Astrocyte (in vitro differentiated cells and primary cell): ENCODE results near the gene RPGR. TPM values are rescaled to one million over a fixed set of nuclear protein-coding genes. Genes with fewer than 3 reads are reported as not detected.

Source experiments
- DNase-seq: peaks from one replicate; pipeline ENCODE4 v3.0.0-alpha.2; 2010; ENCODE audit warnings: low read depth
- FAIRE-seq: peaks from 2 replicates; lab custom pipeline; 2011; peaks lifted over from hg19 to GRCh38; lab: Jason Lieb, UNC
- H2AFZ ChIP-seq: 2 replicates; pipeline ENCODE4 v1.6.0; 2012; ENCODE audit warnings: low read depth, low read length, inconsistent platforms
- H3K27ac ChIP-seq: 2 replicates; pipeline ENCODE4 v1.5.1; 2011; ENCODE audit warnings: low read depth, low read length, inconsistent platforms
- H3K27me3 ChIP-seq: 2 replicates; pipeline ENCODE4 v1.6.0; 2011; ENCODE audit warnings: low read length, inconsistent platforms; ENCODE audit not compliant: insufficient read depth
- H3K36me3 ChIP-seq: 2 replicates; pipeline ENCODE4 v1.5.1; 2011; ENCODE audit warnings: low read length, inconsistent platforms; ENCODE audit not compliant: insufficient read depth
- H3K4me1 ChIP-seq: 2 replicates; pipeline ENCODE4 v1.5.1; 2011; ENCODE audit warnings: low read length, inconsistent platforms; ENCODE audit not compliant: insufficient read depth
- H3K4me2 ChIP-seq: 2 replicates; pipeline ENCODE4 v1.6.0; 2012; ENCODE audit warnings: low read length, inconsistent platforms
- H3K4me3 ChIP-seq: 2 replicates; pipeline ENCODE4 v1.5.1; 2011; ENCODE audit warnings: low read depth, mild to moderate bottlenecking, low read length, inconsistent platforms; ENCODE audit not compliant: insufficient read depth
- H3K79me2 ChIP-seq: 2 replicates; pipeline ENCODE4 v1.6.0; 2012; ENCODE audit warnings: mild to moderate bottlenecking, low read length, inconsistent platforms; ENCODE audit not compliant: insufficient read depth
- H3K9ac ChIP-seq: 2 replicates; pipeline ENCODE4 v1.6.0; 2012; ENCODE audit warnings: mild to moderate bottlenecking, low read length, inconsistent platforms
- H3K9me3 ChIP-seq: 2 replicates; pipeline ENCODE4 v1.5.1; 2012; ENCODE audit warnings: low read depth, mild to moderate bottlenecking, low read length, inconsistent platforms; ENCODE audit not compliant: insufficient read depth
- H4K20me1 ChIP-seq: 2 replicates; pipeline ENCODE4 v1.6.0; 2012; ENCODE audit warnings: low read length, inconsistent platforms; ENCODE audit not compliant: insufficient read depth
- H3K27ac Mint-ChIP-seq: one replicate; pipeline ENCODE4 v1.8.0; 2021; ENCODE audit warnings: mild to moderate bottlenecking, mixed read lengths; ENCODE audit not compliant: unreplicated experiment
- H3K27me3 Mint-ChIP-seq: one replicate; pipeline ENCODE4 v1.8.0; 2021; ENCODE audit warnings: low read depth, mixed read lengths; ENCODE audit not compliant: unreplicated experiment
- H3K36me3 Mint-ChIP-seq: one replicate; pipeline ENCODE4 v1.8.0; 2021; ENCODE audit warnings: low read depth, mixed read lengths; ENCODE audit not compliant: unreplicated experiment
- H3K4me1 Mint-ChIP-seq: one replicate; pipeline ENCODE4 v1.8.0; 2021; ENCODE audit warnings: low read depth, mixed read lengths; ENCODE audit not compliant: unreplicated experiment
- H3K4me3 Mint-ChIP-seq: one replicate; pipeline ENCODE4 v1.8.0; 2021; ENCODE audit warnings: mild to moderate bottlenecking, moderate library complexity, mixed read lengths; ENCODE audit not compliant: unreplicated experiment
- H3K9me3 Mint-ChIP-seq: one replicate; pipeline ENCODE4 v1.8.0; 2021; ENCODE audit warnings: mild to moderate bottlenecking, mixed read lengths; ENCODE audit not compliant: unreplicated experiment
- EZH2 ChIP-seq: IDR thresholded peaks from 2 replicates; pipeline ENCODE4 v1.6.1; 2012; ENCODE audit warnings: mild to moderate bottlenecking, low read length, inconsistent platforms; ENCODE audit not compliant: insufficient read depth
- total RNA-seq: library from RNA; stranded (reverse); gene quantifications from 2 replicates; pipeline ENCODE4 v1.2.1, GENCODE V29; 2021
- TF ChIP-seq, protein P1 (sequence below): IDR thresholded peaks from 2 replicates; pipeline ENCODE4 v1.5.1; 2011; ENCODE audit warnings: low read depth, mild to moderate bottlenecking, inconsistent platforms, low read length, moderate library complexity; ENCODE audit not compliant: insufficient read depth

Gene RPGR
- total RNA-seq, 1 donor from 2014 or later = 6.3 TPM

DNA sequence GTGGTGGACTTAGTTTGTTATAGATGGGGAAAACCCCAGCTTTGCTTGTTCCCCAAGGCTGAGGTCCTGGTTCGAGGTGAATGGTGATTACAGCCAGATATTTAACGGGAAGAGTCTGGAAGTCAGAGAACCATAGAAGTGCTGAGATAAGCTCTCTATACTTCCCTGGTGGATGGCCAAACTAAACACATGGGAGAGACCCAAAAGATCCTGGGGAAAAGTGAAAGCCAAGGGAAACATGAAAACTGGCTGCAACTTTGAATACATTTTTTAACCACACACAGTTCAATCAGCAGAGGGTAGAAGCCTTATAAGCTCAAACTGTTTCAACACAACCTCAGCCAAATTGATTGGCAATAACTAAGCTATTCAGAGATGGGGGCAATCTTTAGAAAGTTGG lies 77.3 kb downstream of the RPGR start:
- Histone ChIP-seq H3K9me3 (no peaks in the 10 kb centered on the region), H2AFZ (no peak overlapping the region), H3K36me3 (no peaks in the 10 kb centered on the region), H3K4me1 (no peaks in the 10 kb centered on the region), H3K4me3 (no peak overlapping the region), H4K20me1 (no peaks in the 10 kb centered on the region), H3K27ac (no peak overlapping the region), H3K79me2 (no peaks in the 10 kb centered on the region), H3K4me2 (no peak overlapping the region), H3K9ac (no peak overlapping the region), H3K27me3 (no peaks in the 10 kb centered on the region)
- FAIRE-seq (peak; percentile 58), DNase-seq (peak; percentile 47)
- no peaks in the 10 kb centered on the region for H3K4me1 Mint-ChIP-seq
- no peaks in the 10 kb centered on the region for H3K36me3 Mint-ChIP-seq
- no peak overlapping the region for H3K4me3 Mint-ChIP-seq
- no peak for TF ChIP-seq EZH2
- TF ChIP-seq, protein P1, sequence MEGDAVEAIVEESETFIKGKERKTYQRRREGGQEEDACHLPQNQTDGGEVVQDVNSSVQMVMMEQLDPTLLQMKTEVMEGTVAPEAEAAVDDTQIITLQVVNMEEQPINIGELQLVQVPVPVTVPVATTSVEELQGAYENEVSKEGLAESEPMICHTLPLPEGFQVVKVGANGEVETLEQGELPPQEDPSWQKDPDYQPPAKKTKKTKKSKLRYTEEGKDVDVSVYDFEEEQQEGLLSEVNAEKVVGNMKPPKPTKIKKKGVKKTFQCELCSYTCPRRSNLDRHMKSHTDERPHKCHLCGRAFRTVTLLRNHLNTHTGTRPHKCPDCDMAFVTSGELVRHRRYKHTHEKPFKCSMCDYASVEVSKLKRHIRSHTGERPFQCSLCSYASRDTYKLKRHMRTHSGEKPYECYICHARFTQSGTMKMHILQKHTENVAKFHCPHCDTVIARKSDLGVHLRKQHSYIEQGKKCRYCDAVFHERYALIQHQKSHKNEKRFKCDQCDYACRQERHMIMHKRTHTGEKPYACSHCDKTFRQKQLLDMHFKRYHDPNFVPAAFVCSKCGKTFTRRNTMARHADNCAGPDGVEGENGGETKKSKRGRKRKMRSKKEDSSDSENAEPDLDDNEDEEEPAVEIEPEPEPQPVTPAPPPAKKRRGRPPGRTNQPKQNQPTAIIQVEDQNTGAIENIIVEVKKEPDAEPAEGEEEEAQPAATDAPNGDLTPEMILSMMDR = no peak
- no peaks in the 10 kb centered on the region for H3K27me3 Mint-ChIP-seq
- H3K9me3 Mint-ChIP-seq = no peaks in the 10 kb centered on the region
- no peak overlapping the region for H3K27ac Mint-ChIP-seq

DNA sequence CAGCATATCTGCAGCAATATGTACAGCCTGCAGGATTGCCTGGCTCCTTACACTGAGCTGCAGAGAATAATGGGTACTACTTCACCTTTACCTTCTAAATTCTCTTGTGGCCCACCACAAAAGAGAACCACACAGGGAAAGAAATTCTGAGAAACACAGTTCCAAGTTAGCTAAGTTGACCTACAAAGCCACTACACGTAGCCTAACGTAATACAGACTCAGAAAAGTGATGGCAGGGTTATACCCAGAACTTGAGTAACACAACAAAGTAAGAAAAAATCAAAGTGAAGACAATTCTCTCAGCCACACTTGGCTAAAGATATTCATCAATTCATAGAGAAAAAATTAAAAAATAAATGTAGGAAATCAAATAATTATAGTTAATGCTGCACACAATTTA lies 80.3 kb downstream of the RPGR start:
- Histone ChIP-seq H4K20me1 (no peaks in the 10 kb centered on the region), H3K9me3 (no peaks in the 10 kb centered on the region), H3K79me2 (no peaks in the 10 kb centered on the region), H3K27ac (no peak overlapping the region), H3K9ac (no peak overlapping the region), H3K4me3 (no peak overlapping the region), H3K36me3 (no peaks in the 10 kb centered on the region), H3K4me2 (no peak overlapping the region), H3K4me1 (no peaks in the 10 kb centered on the region), H2AFZ (no peak overlapping the region), H3K27me3 (no peaks in the 10 kb centered on the region)
- Mint-ChIP-seq H3K36me3 (no peaks in the 10 kb centered on the region), H3K9me3 (no peaks in the 10 kb centered on the region), H3K4me1 (no peaks in the 10 kb centered on the region), H3K4me3 (no peak overlapping the region), H3K27me3 (no peaks in the 10 kb centered on the region), H3K27ac (no peak overlapping the region)
- no peak for FAIRE-seq
- no peak for DNase-seq
- no peak for TF ChIP-seq EZH2
- TF ChIP-seq, protein P1 = no peak

DNA sequence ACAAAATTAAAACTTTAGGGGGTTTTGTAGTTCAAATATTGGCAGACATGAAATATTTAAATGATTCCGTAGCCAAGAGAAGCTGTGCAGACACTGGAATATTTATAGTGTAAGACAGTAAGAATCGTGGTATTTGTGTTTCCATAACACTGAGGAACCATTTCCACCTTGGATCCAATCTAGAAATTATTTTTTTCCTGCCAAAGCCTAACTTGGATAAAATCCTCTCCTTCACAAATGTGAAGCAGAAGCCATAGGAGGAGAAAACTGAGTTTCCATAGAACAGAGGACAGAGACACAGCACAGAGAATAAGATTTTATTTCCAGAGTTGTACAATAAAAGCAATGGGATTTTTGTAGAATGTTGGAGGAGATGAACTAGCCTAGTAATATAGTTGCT lies 86.8 kb downstream of the RPGR start:
- no peak overlapping the region for H3K27ac ChIP-seq
- no peaks in the 10 kb centered on the region for H3K27me3 ChIP-seq
- H2AFZ ChIP-seq = no peak overlapping the region
- H3K9me3 Mint-ChIP-seq = peaks cover 3% of the 10 kb centered on the region
- no peaks in the 10 kb centered on the region for H3K36me3 ChIP-seq
- no peak overlapping the region for H3K9ac ChIP-seq
- H3K4me1 Mint-ChIP-seq = no peaks in the 10 kb centered on the region
- no peaks in the 10 kb centered on the region for H3K36me3 Mint-ChIP-seq
- no peaks in the 10 kb centered on the region for H3K4me1 ChIP-seq
- FAIRE-seq = no peak
- DNase-seq = no peak
- H3K27me3 Mint-ChIP-seq = no peaks in the 10 kb centered on the region
- no peaks in the 10 kb centered on the region for H4K20me1 ChIP-seq
- no peak overlapping the region for H3K4me2 ChIP-seq
- no peak overlapping the region for H3K4me3 ChIP-seq
- no peaks in the 10 kb centered on the region for H3K79me2 ChIP-seq
- TF ChIP-seq EZH2 = no peak
- TF ChIP-seq, protein P1 = no peak
- H3K27ac Mint-ChIP-seq = no peak overlapping the region
- no peaks in the 10 kb centered on the region for H3K9me3 ChIP-seq
- H3K4me3 Mint-ChIP-seq = no peak overlapping the region
